Esophagus muscularis mucosa (tissue), 3 donors: ENCODE results near the gene CENPQ.

ENCODE experiments used
- POLR2A ChIP-seq: fragments of 450-650 bp; IDR thresholded peaks from one replicate; pipeline ENCODE4 v1.6.1; 2017; ENCODE audit warnings: antibody characterized with exemption, moderate library complexity, mild to moderate bottlenecking, low read depth
- POLR2AphosphoS5 ChIP-seq, 2 donors: sonication (generic); formaldehyde crosslinking; IDR thresholded peaks; one replicate each; pipeline ENCODE4 v1.6.1; 2017; ENCODE audit warnings: antibody characterized with exemption in 2 of 2
- TF ChIP-seq, protein P1 (sequence below), 3 experiments: fragments of 200-600 bp in 2 of 3; fragments of 450-650 bp in 1 of 3; sonication (generic) in 2 of 3; IDR thresholded peaks; one replicate each; pipeline ENCODE4 v1.5.1; 2017 to 2019; ENCODE audit warnings: antibody characterized with exemption in 3 of 3, mild to moderate bottlenecking in 2 of 3, moderate library complexity in 1 of 3

DNA sequence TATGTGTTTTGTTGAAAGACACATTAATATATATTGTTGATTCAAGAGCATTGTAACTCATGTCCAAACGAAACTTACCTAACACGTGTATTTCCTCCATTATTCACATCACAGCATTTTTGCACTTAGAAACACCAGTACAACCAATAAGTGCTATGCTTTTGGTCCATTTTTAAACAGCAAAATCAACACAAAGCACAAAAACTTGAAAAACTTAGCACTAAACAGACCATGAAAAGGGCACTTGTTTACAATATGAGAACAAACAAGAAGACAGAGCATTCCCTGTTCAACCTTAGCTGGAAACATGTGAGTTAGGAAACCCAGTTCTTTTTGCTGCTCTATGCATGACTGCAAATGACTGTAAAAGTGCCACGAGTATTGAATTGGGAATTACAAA lies 46.2 kb downstream of the CENPQ start:
- TF ChIP-seq POLR2AphosphoS5 (IDR thresholded peaks at IDR 0.05) (no peak), POLR2A (no peak)
- TF ChIP-seq, protein P1, sequence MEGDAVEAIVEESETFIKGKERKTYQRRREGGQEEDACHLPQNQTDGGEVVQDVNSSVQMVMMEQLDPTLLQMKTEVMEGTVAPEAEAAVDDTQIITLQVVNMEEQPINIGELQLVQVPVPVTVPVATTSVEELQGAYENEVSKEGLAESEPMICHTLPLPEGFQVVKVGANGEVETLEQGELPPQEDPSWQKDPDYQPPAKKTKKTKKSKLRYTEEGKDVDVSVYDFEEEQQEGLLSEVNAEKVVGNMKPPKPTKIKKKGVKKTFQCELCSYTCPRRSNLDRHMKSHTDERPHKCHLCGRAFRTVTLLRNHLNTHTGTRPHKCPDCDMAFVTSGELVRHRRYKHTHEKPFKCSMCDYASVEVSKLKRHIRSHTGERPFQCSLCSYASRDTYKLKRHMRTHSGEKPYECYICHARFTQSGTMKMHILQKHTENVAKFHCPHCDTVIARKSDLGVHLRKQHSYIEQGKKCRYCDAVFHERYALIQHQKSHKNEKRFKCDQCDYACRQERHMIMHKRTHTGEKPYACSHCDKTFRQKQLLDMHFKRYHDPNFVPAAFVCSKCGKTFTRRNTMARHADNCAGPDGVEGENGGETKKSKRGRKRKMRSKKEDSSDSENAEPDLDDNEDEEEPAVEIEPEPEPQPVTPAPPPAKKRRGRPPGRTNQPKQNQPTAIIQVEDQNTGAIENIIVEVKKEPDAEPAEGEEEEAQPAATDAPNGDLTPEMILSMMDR (IDR thresholded peaks at IDR 0.05): no peak
